Activated CD4-positive, CD25-positive, alpha-beta regulatory T cell treated with anti-CD3 and anti-CD28 coated beads, Interleukin-2, amount 50 U/mL, for 24 hours (primary cell): ENCODE measurements around the gene DNAH9.

Experiments
- ATAC-seq, 2 donors: fragments of 150-1000 bp; cut with Tn5 transposase; one replicate each; pipeline ENCODE4 v1.10.0; 2021; ENCODE audit warnings: mild to moderate bottlenecking in 1 of 2, moderate library complexity in 1 of 2

Gene DNAH9

DNA sequence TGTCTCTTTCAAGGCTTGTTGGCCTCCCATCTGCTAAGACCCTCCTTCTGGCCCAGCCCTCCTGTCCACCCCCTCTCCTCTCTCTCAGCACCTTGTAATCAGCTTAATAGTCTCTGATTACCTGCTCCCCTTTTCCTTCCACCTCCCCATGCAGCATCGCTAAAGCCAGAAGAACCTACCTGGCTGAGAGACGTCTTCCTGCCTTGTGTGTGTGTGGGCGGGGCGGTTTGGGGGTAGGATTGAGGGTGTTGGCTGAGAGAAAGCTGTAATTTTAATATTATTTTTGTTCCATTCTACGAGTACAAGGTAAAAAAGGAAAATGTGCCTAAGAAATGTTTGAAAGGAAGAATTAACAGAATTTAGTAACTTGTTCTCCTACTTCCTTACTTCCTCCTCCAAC, 3.4 kb downstream of the DNAH9 start:
- ATAC-seq, result no peak

DNA sequence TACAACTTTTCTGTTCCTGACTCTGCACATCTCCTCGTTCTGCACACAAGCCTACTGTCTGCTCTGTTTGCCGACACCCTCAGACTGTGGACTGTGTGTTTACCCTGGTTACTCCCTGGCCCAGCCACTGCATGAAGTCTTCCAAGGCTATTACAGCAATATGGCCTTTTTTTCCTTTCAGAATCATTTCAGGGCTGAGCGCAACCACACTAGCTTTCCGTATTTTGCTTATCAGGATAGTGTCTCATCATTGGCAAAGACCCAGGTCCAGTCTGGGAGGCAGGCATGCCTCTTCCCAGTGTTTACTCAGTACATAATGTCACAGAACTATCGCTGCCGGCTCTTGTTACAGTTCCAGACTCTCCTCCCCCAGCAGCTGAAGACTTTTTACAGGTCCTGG, 10.1 kb downstream of the DNAH9 start:
- ATAC-seq, result no peak

DNA sequence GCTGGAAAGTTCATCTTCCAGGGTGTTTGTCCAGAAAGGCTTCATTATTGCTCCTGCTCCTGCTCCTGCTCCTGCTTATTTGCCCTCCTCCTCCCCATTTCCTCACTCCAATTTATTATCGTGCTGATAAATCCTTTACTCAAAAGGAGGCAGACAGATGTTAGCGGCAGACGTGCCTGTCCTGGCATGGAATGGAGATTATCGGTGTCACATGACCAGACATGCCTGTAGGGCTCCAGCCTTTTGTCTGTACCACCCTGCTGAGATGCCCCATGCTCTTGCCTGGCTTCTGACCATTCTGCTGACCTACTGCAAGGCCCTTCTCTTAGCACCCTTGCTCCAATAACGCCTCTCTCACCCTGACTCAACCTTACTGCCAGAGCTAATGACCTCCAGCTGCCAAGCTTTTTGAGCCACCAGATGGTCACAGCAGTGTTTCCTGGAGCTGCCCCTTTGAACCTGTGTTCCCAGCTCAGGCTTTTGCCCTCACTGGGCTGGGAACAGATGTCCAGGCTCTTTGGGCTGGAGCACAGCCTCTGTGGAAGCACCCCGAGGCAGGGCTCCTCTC, 12.8 kb downstream of the DNAH9 start:
- no peak for ATAC-seq

DNA sequence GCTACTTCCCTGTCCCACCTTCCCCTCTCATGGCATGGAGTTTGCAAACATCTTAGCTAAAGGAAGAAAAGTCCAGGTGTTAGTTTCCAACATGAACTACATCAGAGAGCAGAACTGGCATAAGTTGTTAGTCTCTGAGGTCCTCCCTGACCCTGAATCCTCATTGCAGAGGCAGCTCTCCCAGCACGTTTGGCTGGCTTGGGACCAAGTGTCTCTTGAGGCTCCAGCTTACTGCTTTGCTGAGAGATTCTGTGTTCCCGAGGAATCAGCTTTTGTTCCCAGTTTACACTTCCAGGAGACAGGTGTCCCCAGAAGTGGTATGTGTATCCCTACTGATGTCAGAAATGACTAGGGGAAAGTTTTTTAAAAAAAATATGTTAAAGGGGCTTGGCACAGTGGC, 14.7 kb downstream of the DNAH9 start:
- no peak for ATAC-seq

- ATAC-seq, result no peak
Observed at GRCh38 chr17:11618861-11619566, 20.7 kb downstream of the DNAH9 start.

GRCh38 chr17:11622492-11622891, 24.2 kb downstream of the DNAH9 start:
- ATAC-seq, result no peak

DNA sequence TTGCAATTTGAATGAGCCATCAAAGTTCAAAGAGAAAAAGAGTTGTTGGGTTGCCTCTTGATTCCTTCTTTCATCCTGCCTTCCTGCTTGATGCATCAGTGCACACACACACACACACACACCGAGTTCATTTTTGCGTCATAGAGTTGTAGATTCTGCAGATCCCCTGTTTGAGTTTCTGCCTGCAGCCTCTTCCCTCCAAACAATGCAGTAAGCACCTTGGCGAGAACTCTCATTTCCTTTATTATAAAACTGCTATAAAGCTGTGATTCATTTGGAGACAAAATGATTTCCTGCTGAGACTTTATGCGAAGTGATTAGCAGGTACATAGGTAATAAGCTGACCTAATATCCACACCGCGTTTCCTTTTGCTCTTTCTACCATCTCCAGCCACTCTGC, 26.7 kb downstream of the DNAH9 start:
- ATAC-seq, result no peak

GRCh38 chr17:11625878-11626277, 27.6 kb downstream of the DNAH9 start:
- no peak for ATAC-seq

DNA sequence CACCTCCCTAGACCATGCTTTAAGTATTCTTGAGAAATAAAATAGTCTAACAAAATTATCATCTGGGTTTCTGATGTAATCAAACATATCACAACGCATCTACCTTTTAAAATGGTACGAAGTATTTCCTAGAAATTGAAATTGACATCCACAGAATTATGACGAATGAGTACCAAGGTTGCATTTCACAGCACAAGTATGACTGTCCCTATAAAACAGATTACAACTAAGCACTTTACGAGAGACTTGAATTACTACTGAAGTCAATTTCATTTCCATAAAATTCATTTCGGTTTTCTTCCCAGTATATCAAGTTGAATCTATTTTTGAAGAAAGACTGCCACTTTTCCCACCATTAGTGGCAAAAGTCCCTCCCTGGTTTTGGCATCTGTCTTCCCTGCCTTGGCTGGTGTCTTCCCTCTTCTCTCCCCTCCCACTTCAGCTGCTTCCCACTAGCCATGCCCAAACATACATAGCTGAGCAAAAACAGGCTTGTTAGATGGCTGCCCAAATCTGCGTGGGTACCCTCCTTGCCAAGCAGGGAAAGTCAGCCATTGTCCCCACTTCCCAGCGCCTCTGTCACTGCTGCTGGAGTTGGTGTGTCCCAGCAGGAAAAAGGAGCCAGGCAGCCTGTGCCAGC, 29.2 kb downstream of the DNAH9 start:
- ATAC-seq, result no peak

GRCh38 chr17:11628374-11628773, 30.1 kb downstream of the DNAH9 start:
- ATAC-seq, result no peak

- no peak for ATAC-seq
Observed at GRCh38 chr17:11628831-11629230, 30.6 kb downstream of the DNAH9 start.

DNA sequence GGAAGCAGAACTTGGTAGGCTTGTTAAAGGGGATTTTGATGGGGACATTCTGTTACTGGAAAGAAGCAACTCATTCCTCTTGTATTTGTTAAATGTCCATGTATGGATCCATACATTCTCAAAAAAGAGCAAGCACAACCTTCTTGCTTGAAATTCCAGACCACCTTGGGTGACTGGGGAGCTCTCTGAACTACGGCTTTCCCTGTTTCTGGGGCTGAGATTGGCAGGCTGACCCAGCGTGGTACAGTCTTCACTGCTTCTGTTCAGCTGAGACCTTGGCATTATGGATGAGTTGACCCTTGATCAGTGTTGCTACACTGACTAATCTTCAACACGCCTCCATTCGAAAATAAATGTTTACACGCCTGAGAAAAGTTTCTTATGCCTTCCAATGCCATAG, 38.5 kb downstream of the DNAH9 start:
- ATAC-seq, result no peak

DNA sequence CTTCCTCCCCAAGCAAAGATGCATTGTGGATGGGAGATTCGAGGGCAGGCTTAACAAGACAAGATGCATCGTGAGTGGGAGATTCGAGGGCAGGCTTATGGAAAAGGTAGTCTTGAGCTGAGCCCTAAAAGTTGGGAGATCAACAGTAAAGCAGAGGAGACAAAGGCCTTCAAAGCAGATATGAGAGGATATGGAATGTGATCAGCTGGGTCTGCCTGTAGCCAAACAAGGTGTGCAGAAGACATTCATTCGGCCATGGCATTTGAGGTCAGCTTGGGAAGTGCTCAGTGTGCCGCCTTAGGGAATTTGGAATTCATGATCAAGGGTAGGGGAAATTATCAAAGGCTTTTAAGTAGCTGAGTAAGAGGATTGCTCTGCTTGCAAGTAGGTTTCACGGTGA, 39.5 kb downstream of the DNAH9 start:
- ATAC-seq, result no peak

DNA sequence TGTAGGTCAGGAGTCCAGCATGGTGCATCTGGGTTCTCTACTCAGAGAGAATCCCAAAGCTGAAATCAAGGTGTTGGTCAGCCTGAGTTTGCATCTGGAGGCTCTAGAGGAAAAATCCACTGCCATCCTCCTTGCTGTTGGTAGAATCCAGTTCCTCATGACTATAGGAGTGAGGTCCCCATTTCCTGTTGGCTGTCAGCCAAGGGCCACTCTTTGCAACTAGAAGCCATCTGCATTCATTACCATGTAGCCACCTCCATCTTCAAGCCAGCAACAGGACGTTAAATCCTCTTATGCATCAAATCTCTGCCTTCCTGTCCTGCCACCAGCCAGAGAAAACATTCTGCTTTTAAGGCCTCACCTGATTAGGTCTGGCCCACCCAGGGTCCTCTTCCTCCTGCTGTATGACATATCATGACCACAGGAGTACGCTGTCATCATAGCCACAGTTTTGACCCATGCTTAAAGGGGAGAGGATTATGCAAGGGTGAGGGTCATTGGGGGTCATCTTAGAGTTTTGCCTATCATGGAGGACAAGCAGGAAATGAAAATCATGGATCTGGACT, 40.5 kb downstream of the DNAH9 start:
- ATAC-seq, result no peak

- ATAC-seq, result no peak
Observed at GRCh38 chr17:11639736-11640462, 41.6 kb downstream of the DNAH9 start.

DNA sequence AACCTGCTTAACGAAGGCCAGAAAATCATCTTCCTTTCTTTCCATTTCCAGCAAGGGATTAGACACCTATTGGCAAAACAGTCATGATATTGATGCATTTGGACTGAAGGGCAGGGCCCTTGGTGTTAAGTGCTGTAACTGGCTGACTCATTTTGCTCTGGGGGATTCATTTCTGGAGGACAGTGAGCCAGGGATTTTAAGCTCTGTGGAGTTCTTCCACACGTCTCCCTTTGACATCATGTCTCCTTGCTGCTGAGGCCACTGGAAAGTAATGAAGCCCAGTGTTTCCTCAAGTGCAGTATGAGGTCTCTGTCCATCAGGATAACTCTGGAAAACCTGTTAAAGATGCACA, 42.2 kb downstream of the DNAH9 start:
- ATAC-seq, result no peak

DNA sequence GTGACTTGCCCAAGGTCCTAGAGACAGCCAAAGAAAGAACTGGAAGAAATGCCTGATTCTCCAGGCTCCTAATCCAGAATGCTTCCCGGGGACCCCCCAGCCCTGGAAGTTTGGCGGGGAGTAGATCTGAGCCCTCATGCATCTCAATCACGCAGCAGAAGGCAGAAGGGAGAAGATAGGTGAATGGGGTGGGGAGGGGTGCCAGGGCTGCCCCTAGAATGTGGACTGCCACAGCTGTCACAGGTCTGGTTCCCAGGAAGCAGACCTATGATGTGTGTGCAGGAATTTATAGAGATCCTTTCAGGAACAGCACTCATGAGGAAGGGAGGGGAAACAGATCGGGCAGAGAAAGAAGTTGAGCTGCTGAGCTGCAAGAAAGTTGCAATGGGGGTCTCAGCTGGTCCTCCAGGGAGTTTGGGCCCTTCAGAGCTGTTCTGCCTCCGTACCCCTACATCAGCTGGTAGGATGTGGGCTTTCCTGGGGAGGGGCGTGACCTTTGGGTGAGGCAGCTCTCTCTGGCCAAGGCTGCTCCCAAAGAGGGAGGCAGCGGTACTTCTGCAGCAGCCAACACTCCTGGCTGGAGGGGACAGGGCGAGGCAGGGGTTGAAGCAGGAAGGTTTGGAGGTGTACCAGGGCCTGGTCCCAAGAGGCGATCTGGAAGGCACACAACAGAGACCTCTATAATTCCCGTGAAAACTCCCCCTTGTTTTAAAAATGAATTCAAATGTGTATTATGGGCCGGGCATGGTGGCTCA, 43.4 kb downstream of the DNAH9 start:
- ATAC-seq, result no peak

DNA sequence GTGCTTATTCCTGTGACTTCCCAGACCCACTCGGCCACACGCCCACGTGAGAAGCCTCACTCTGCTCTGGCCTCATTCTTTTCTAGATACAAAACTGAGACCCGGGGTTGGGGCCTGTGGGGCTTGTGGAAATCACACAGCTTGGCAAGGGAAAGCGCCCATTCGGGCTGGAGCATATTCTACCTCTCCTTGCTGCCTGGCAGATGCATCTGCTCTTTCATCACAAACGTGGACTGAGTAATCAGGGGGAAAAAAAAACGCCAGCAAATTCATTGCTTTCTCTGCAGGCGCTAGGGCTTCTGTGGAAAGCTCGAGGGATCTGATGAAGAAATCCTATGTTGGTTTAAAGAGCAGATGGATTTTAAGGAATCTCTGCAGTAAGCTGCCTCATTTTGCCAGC, 44.4 kb downstream of the DNAH9 start:
- no peak for ATAC-seq

DNA sequence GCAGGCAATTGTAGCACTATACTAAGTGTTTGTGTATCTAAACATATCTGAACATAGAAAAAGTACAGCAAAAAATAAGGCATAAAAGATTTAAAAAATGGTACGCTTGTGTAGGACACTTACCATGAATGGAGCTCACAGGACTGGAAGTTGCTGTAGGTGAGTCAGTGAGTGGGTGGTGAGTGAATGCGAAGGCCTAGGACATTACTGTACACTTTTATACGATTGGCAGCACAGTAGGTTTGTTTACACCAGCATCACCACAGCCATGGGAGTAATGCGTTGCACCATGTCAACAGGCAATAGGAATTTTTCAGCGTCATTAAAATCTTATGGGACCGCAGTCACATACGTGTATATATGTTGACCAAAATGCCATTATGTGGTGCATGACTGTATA, 45.6 kb downstream of the DNAH9 start:
- ATAC-seq, result no peak

DNA sequence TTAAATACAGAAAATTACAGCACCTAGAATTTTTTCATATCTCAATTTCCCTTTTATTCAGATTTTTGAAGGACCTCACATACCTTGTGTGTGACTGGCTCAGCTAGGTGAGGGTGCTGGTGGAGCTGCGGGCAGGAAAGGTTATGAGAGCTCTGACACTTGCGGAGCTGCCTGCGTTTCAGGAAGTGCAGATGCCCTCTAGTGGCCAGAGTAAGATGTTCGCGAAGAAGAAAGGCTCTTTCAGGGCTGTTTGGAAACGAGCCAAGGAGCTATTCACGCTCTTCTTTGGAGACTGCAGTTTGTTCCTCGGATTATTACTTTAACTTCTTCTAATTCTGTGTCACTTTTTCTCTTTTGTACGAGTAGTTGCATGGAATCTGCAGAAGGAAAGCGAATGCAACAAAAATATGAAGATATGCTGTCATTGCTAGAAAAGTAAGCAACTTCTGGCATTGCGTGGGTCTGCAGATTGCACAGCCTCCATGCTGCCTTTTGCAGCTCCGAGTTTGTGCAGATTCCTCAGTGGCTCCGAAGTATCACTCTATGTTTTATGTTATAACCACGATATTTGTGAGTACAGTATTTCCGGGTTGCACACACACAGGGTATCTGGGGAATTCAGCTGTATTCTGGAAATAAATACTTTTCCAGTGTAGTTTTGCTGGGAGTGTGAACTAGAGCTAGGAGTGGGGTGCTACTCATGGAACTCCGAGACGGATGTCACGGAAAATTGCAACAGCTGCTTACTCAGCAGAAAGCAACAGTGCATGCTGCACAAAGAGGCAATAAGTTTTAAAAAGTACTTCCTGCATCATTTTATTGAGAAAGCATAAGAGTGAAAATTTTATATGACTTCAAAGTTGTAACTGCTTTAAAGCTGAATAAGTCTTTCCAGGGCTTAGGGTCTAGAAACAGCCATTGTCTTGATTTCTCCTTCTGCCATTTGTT, 46.3 kb downstream of the DNAH9 start:
- ATAC-seq, result peak in 1 of 2 donors; percentile 41

DNA sequence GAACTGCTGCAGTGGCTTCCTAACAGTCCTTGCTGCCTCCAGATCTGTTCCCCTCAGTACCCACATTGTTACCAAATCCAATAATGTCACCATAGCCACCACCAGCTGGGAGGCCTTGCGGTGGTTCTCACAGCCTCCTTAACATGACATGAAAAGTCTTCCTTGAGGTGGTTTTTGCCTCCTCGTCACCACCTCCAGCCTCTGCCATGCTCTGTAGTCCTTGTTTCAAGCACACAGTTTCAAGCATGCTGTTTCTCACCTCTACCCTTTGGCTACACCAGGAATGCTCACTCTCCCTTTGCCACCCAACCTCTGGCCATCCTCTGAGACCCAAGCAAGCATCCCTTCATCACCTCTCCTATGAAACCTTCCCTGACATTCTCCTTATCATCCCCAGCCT, 47.2 kb downstream of the DNAH9 start:
- no peak for ATAC-seq

GRCh38 chr17:11651089-11651488, 52.8 kb downstream of the DNAH9 start:
- ATAC-seq, result no peak
